MM.1S (cell line): Measurements from ENCODE around the gene CCDC85B.
A peak's percentile ranks its signal among the peaks of the same experiment; 100 is the strongest.

Experiments
- DNase-seq: peaks from one replicate; pipeline ENCODE4 v3.0.0-alpha.2; 2015
- H2AFZ ChIP-seq: fragments of 300-600 bp; sonication (generic); 2 replicates; pipeline ENCODE4 v1.6.0; 2016; ENCODE audit warnings: antibody characterized with exemption, low read length
- H3F3A ChIP-seq: fragments of 300-600 bp; sonication (generic); 2 replicates; pipeline ENCODE4 v1.6.1; 2016; ENCODE audit warnings: mild to moderate bottlenecking, antibody characterized with exemption, low read length, moderate library complexity, mixed read lengths; ENCODE audit not compliant: insufficient read depth
- H3K27ac ChIP-seq: fragments of 300-600 bp; sonication (generic); 2 replicates; pipeline ENCODE4 v1.5.1; 2016; ENCODE audit warnings: mild to moderate bottlenecking, low read length
- H3K27me3 ChIP-seq: fragments of 300-600 bp; sonication (generic); replicated peaks from 2 replicates; pipeline ENCODE4 v1.6.0; 2016; ENCODE audit warnings: low read length; ENCODE audit not compliant: insufficient read depth
- H3K36me3 ChIP-seq: fragments of 300-600 bp; sonication (generic); replicated peaks from 2 replicates; pipeline ENCODE4 v1.6.1; 2016; ENCODE audit warnings: mild to moderate bottlenecking, low read length, mixed read lengths; ENCODE audit not compliant: insufficient read depth
- H3K4me1 ChIP-seq: fragments of 300-600 bp; sonication (generic); 2 replicates; pipeline ENCODE4 v1.6.1; 2016; ENCODE audit warnings: low read length, mixed read lengths
- H3K4me2 ChIP-seq: fragments of 300-600 bp; sonication (generic); 2 replicates; pipeline ENCODE4 v1.6.0; 2016; ENCODE audit warnings: low read depth, low read length
- H3K4me3 ChIP-seq: fragments of 300-600 bp; sonication (generic); 2 replicates; pipeline ENCODE4 v1.5.1; 2016; ENCODE audit warnings: low read length, mixed read lengths
- H3K79me2 ChIP-seq: fragments of 300-600 bp; sonication (generic); 2 replicates; pipeline ENCODE4 v1.6.1; 2016; ENCODE audit warnings: mixed run types, low read length, mixed read lengths
- H3K9ac ChIP-seq: fragments of 300-600 bp; sonication (generic); 2 replicates; pipeline ENCODE4 v1.6.1; 2016; ENCODE audit warnings: low read length, mixed read lengths
- H3K9me2 ChIP-seq: fragments of 300-600 bp; sonication (generic); replicated peaks from 2 replicates; pipeline ENCODE4 v1.6.1; 2016; ENCODE audit warnings: mild to moderate bottlenecking, low read length, mixed read lengths; ENCODE audit not compliant: insufficient read depth
- H3K9me3 ChIP-seq: fragments of 300-600 bp; sonication (generic); replicated peaks from 2 replicates; pipeline ENCODE4 v1.6.1; 2016; ENCODE audit warnings: mild to moderate bottlenecking, low read length, mixed read lengths; ENCODE audit not compliant: insufficient read depth
- H4K20me1 ChIP-seq: fragments of 300-600 bp; sonication (generic); 2 replicates; pipeline ENCODE4 v1.6.1; 2016; ENCODE audit warnings: mild to moderate bottlenecking, low read length, moderate library complexity, mixed read lengths; ENCODE audit not compliant: insufficient read depth
- EZH2 ChIP-seq: fragments of 300-600 bp; sonication (generic); optimal IDR thresholded peaks from 2 replicates; pipeline ENCODE3; 2017; ENCODE audit warnings: low read depth, mild to moderate bottlenecking, antibody characterized with exemption, low read length, mixed read lengths
- EZH2phosphoT487 ChIP-seq: fragments of 300-600 bp; sonication (generic); IDR thresholded peaks from 2 replicates; pipeline ENCODE4 v1.6.1; 2018; ENCODE audit warnings: antibody characterized with exemption, low read length
- TF ChIP-seq, protein P1 (sequence below): fragments of 300-600 bp; sonication (generic); IDR thresholded peaks from 2 replicates; pipeline ENCODE4 v1.5.1; 2016; ENCODE audit warnings: antibody characterized with exemption, low read length, mixed read lengths

Gene CCDC85B

DNA sequence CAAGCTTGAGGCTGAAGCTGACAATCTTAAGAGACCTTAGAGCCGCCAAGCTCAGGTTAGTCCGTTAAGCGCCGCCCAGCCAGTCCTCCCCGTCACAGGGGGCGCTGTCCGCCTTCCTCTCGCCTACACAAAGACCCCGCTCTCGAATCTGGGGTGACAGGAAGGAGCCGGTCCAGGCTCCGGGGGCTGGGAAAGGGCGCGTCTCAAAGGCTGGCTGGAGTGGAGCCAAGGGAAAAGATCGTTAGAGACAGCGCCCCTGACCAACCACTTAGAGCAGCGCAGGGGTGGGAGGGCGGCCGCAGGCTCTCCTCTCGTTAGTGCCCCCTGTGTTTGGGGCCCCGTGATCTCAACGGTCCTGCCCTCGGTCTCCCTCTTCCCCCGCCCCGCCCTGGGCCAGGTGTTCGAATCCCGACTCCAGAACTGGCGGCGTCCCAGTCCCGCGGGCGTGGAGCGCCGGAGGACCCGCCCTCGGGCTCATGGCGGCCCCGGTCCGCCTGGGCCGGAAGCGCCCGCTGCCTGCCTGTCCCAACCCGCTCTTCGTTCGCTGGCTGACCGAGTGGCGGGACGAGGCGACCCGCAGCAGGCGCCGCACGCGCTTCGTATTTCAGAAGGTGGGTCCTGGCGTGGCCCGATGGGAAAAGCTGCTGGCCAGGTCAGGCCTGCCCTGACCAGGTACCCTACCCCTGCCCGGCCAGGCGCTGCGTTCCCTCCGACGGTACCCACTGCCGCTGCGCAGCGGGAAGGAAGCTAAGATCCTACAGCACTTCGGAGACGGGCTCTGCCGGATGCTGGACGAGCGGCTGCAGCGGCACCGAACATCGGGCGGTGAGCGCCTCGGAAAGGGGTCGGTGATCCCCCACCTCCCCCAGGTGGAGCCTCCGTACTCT is 30.0 kb upstream of the CCDC85B start, which contains the start of gene MUS81:
Gene MUS81, plus strand, starts transcription at position 156 of the 887 bp plus-strand sequence. Its CDS starts 321 bp downstream, at position 477.
- Histone ChIP-seq H3K9me3 (no peaks in the 10 kb centered on the region), H3K9ac (peak within 1 kb of the TSS; percentile 93), H3K79me2 (peaks cover 52% of the 10 kb centered on the region), H3K9me2 (no peaks in the 10 kb centered on the region), H3K27ac (peak within 1 kb of the TSS; percentile 86), H3K4me3 (peak within 1 kb of the TSS; percentile 99), H3F3A (peaks cover 40% of the 10 kb centered on the region), H3K27me3 (no peaks in the 10 kb centered on the region), H3K4me1 (peaks cover 16% of the 10 kb centered on the region), H3K4me2 (peak within 1 kb of the TSS; percentile 96), H2AFZ (peak within 1 kb of the TSS; percentile 90), H4K20me1 (peaks cover 13% of the 10 kb centered on the region), H3K36me3 (peaks cover 11% of the 10 kb centered on the region)
- DNase-seq, result peak; percentile 96
- TF ChIP-seq EZH2phosphoT487, result no peak
- TF ChIP-seq, protein P1, sequence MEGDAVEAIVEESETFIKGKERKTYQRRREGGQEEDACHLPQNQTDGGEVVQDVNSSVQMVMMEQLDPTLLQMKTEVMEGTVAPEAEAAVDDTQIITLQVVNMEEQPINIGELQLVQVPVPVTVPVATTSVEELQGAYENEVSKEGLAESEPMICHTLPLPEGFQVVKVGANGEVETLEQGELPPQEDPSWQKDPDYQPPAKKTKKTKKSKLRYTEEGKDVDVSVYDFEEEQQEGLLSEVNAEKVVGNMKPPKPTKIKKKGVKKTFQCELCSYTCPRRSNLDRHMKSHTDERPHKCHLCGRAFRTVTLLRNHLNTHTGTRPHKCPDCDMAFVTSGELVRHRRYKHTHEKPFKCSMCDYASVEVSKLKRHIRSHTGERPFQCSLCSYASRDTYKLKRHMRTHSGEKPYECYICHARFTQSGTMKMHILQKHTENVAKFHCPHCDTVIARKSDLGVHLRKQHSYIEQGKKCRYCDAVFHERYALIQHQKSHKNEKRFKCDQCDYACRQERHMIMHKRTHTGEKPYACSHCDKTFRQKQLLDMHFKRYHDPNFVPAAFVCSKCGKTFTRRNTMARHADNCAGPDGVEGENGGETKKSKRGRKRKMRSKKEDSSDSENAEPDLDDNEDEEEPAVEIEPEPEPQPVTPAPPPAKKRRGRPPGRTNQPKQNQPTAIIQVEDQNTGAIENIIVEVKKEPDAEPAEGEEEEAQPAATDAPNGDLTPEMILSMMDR, result peak; percentile 90

GRCh38 chr11:65861165-65861505 is 29.3 kb upstream of the CCDC85B start:
- Histone ChIP-seq H3K4me3 (peak overlapping the region; percentile 99), H3K27ac (peak overlapping the region; percentile 86), H3F3A (peaks cover 40% of the 10 kb centered on the region), H3K79me2 (peaks cover 46% of the 10 kb centered on the region), H3K36me3 (peaks cover 5% of the 10 kb centered on the region; the same call in 1 of the 2 replicates), H3K9me2 (no peaks in the 10 kb centered on the region), H3K4me1 (peaks cover 14% of the 10 kb centered on the region), H4K20me1 (peaks cover 7% of the 10 kb centered on the region), H3K4me2 (peak overlapping the region; percentile 96), H3K9me3 (no peaks in the 10 kb centered on the region), H2AFZ (peak overlapping the region; percentile 55), H3K9ac (peak overlapping the region; percentile 93), H3K27me3 (no peaks in the 10 kb centered on the region)
- TF ChIP-seq, protein P1, result no peak
- DNase-seq, result no peak

DNA sequence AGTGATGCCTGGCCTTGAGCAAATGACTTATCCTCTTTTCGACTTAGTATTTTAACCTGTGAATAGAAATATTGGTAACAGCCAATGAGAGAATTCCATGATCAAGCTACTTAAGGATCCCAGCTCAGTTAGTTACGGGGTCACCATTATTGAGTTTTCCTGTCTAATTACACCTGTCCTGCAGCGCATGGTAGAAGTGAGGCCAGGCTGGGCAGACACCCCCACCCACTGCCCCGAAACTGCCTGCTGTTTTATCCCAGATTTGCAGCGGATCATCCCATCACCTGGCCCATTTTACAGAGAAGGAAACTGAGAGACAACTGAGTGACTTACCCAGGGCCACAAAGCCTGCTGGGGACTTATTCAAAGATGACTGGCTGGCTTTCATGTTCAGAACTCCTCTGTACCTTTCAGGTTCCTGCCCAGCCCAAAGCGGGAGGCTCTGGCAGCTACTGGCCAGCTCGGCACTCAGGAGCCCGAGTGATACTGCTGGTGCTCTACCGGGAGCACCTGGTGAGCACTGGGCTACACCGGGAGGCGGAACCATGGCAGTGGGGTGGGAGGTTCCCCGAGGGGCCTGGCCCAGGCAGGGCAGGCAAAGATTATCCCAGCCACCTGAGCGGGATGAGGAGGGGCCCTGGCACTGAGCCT is 28.8 kb upstream of the CCDC85B start:
- H3K4me3 ChIP-seq, result peak overlapping the region; percentile 99
- H2AFZ ChIP-seq, result no peak overlapping the region
- H3K36me3 ChIP-seq, result peaks cover 5% of the 10 kb centered on the region; the same call in 1 of the 2 replicates
- no peak for DNase-seq
- H3F3A ChIP-seq, result peaks cover 40% of the 10 kb centered on the region
- H3K27ac ChIP-seq, result no peak overlapping the region
- H3K9me2 ChIP-seq, result no peaks in the 10 kb centered on the region
- no peaks in the 10 kb centered on the region for H3K27me3 ChIP-seq
- H3K4me1 ChIP-seq, result peaks cover 8% of the 10 kb centered on the region
- no peaks in the 10 kb centered on the region for H3K9me3 ChIP-seq
- H3K79me2 ChIP-seq, result peaks cover 41% of the 10 kb centered on the region
- peak overlapping the region; percentile 96 for H3K4me2 ChIP-seq
- H3K9ac ChIP-seq, result peak overlapping the region; percentile 93
- no peak for TF ChIP-seq EZH2
- TF ChIP-seq, protein P1, result no peak
- TF ChIP-seq EZH2phosphoT487, result no peak
- peaks cover 2% of the 10 kb centered on the region for H4K20me1 ChIP-seq
